Measurements from ENCODE around the gene NARF. TPM values are rescaled to one million over a fixed set of nuclear protein-coding genes. Genes with fewer than 3 reads are reported as not detected.
A peak's percentile ranks its signal among the peaks of the same experiment; 100 is the strongest.

NARF gene
- total and polyA plus RNA-seq, 7 donors: 29.4 to 65.8 (median 41.5) TPM

- no peak for TF ChIP-seq EP300 (IDR thresholded peaks at IDR 0.05)
- 34 to 70% methylated on average over 13 of the region's 13 CpGs for WGBS, 2 donors
- no peak overlapping the region for H3K4me3 ChIP-seq
- no peaks in the 10 kb centered on the region for H3K27me3 ChIP-seq
- peaks cover 27 to 75% (median 39%) of the 10 kb centered on the region in 4 donors for H3K36me3 ChIP-seq
- H3K4me1 ChIP-seq: peaks cover 0 to 8% (median 0%) of the 10 kb centered on the region in 4 donors
- intact Hi-C loops (cut with DNase I): no loop called here
- no peak overlapping the region for H3K27ac ChIP-seq
- no peaks in the 10 kb centered on the region for H3K9me3 ChIP-seq
- DNase-seq: no peak
Measured at GRCh38 chr17:82486231-82487094, 27.9 kb downstream of the NARF start.

GRCh38 chr17:82487910-82488309, 29.4 kb downstream of the NARF start:
- WGBS, 2 donors: 88 to 89% methylated on average over 14 of the region's 14 CpGs
- DNase-seq: no peak
- Histone ChIP-seq H3K36me3 (peaks cover 27 to 60% (median 37%) of the 10 kb centered on the region in 4 donors), H3K4me3 (no peak overlapping the region), H3K27me3 (no peaks in the 10 kb centered on the region), H3K4me1 (peaks cover 0 to 13% (median 4%) of the 10 kb centered on the region in 4 donors), H3K27ac (peak overlapping the region in 1 of 4 donors; percentile 76), H3K9me3 (no peaks in the 10 kb centered on the region)
- intact Hi-C loops (cut with DNase I): no loop called here
- TF ChIP-seq POLR2A (IDR thresholded peaks at IDR 0.05) (no peak), EP300 (IDR thresholded peaks at IDR 0.05) (no peak), POLR2AphosphoS5 (IDR thresholded peaks at IDR 0.05) (no peak), CTCF (IDR thresholded peaks at IDR 0.05) (no peak)

- intact Hi-C loops (cut with DNase I): no loop called here
- H3K9me3 ChIP-seq: no peaks in the 10 kb centered on the region
- peaks cover 25 to 48% (median 30%) of the 10 kb centered on the region in 4 donors for H3K36me3 ChIP-seq
- H3K27ac ChIP-seq: peak overlapping the region in 3 of 4 donors; percentile 50 to 76 (median 51)
- H3K4me3 ChIP-seq: no peak overlapping the region
- WGBS, 2 donors: 82 to 83% methylated on average over 8 of the region's 8 CpGs
- peaks cover 0 to 23% (median 12%) of the 10 kb centered on the region in 4 donors for H3K4me1 ChIP-seq
- H3K27me3 ChIP-seq: no peaks in the 10 kb centered on the region
- TF ChIP-seq POLR2A (IDR thresholded peaks at IDR 0.05) (no peak), CTCF (IDR thresholded peaks at IDR 0.05) (no peak), POLR2AphosphoS5 (IDR thresholded peaks at IDR 0.05) (no peak), EP300 (IDR thresholded peaks at IDR 0.05) (no peak)
- peak; percentile 70 for DNase-seq
Measured at GRCh38 chr17:82489117-82489516, 30.6 kb downstream of the NARF start.

GRCh38 chr17:82489851-82490511, 31.4 kb downstream of the NARF start:
- no peak for DNase-seq
- intact Hi-C loops (cut with DNase I): loop anchor here (5.0 to 10.0 kb wide), 2 partner anchors 138 to 155 kb away; partner anchors contain the start of gene WDR45B
- TF ChIP-seq POLR2AphosphoS5 (IDR thresholded peaks at IDR 0.05): no peak
- no peak for TF ChIP-seq POLR2A (IDR thresholded peaks at IDR 0.05)
- no peak for TF ChIP-seq CTCF (IDR thresholded peaks at IDR 0.05)
- no peak for TF ChIP-seq EP300 (IDR thresholded peaks at IDR 0.05)
- H3K27me3 ChIP-seq: no peaks in the 10 kb centered on the region
- peak overlapping the region in 2 of 4 donors; percentile 51 to 76 for H3K27ac ChIP-seq
- WGBS, 2 donors: 88 to 90% methylated on average over 21 of the region's 21 CpGs
- H3K36me3 ChIP-seq: peaks cover 18 to 39% (median 24%) of the 10 kb centered on the region in 4 donors
- H3K4me1 ChIP-seq: peaks cover 0 to 28% (median 16%) of the 10 kb centered on the region in 4 donors
- H3K4me3 ChIP-seq: no peak overlapping the region
- H3K9me3 ChIP-seq: no peaks in the 10 kb centered on the region
